ENCODE measurements around the gene PPP1R12B.
"Not testable (repeated sequence)": the region's sequence is repeated elsewhere in the genome, so short reads cannot be mapped to it uniquely, and the experiment has no call there.

PPP1R12B gene

DNA sequence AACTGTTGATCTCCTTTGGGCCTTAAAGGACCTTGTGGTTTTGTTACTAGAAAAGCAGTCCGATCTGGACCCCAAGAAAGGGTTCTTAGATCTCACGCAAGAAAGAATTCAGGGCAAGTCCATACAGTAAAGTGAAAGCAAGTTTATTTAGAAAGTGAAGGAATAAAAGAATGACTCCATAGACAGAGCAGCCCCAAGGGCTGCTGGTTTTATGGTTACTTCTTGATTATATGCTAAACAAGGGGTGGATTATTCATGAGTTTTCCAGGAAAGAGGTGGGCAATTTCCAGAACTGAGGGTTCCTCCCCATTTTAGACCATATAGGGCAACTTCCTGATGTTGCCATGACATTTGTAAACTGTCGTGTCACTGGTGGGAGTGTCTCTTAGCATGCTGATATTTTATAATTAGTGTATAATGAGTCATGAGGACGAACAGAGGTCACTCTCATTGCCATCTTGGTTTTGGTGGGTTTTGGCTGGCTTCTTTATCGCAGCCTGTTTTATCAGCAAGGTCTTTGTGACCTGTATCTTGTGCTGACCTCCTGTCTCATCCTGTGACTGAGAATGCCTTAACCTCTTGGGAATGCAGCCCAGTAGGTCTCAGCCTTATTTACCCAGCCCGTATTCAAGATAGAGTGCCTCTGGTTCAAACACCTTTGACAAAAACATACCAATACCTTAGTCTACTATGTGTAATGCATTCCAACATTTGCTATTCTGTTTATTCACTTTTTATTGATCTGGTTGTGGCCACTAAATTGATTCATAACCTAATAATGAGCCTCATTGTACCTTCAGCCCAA, 183.5 kb downstream of the PPP1R12B start:
- DNase-seq (ENCODE audit: low read depth), result not testable (repeated sequence)

DNA sequence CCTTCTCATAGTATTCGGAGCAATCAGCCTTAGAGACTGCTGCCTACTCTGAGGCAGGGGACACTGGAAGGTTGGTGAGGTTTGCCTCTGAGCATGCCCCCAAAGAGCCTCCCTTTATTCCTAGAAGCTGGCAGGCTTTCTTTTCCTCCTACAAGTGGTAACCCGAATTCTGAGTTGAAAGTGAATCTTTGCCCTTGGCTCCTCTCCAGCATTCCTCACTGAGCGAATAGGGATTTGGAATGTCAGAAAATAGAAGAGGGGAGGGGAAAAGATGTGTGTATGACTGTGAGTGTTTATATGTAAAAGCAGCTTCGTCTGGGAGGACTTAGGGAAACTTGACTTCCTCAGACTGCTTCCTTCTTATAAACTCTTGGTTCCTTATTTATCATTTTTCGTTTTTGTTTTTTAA, 190.7 kb downstream of the PPP1R12B start:
- not testable (repeated sequence) for DNase-seq (ENCODE audit: low read depth)

GRCh38 chr1:202539583-202539982, 191.1 kb downstream of the PPP1R12B start:
- DNase-seq (ENCODE audit: low read depth), result not testable (repeated sequence)

DNA sequence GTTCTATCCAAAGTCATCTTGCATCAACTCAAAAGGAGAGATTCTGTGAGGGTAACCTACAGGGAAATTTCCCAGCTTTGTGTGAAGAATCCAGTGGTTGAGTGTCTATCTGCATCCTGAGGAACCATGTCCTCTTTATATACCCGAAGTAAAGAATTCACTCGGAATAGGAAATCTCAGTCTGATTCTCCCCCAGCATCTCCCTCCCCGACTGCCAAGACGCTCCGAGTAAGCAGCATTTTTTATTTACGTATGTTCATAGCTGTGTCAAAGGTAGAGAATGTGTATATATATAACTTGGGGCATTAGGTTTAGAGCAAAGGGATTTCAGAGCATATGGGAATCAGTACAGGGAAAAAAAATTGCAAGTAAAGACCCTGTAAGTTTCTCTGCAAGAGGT, 191.5 kb downstream of the PPP1R12B start:
- DNase-seq (ENCODE audit: low read depth), result no peak

- no peak for DNase-seq (ENCODE audit: low read depth)
Measured at GRCh38 chr1:202540448-202540847, 191.9 kb downstream of the PPP1R12B start.

DNA sequence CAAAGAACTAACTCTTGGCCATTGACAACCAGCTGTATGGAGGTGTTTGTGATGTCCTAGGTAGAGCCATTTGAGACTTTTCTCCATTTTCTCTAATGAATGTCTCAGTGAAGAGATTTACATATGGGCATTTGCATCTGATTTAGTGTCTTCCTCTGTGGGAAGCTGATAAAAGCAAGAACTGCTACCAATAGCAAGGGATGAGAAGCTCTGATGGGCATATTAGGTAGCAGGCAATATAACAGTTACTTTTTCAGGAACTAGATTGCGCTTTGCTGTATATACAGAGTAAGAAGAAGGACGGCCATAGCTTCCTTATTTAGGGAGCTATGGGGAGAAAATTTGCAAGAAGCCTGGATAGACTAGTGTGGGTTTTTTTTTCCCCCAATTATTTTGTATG, 192.4 kb downstream of the PPP1R12B start:
- DNase-seq (ENCODE audit: low read depth), result not testable (repeated sequence)

- DNase-seq (ENCODE audit: low read depth), result not testable (repeated sequence)
Measured at GRCh38 chr1:202542415-202542814, 193.9 kb downstream of the PPP1R12B start.

DNA sequence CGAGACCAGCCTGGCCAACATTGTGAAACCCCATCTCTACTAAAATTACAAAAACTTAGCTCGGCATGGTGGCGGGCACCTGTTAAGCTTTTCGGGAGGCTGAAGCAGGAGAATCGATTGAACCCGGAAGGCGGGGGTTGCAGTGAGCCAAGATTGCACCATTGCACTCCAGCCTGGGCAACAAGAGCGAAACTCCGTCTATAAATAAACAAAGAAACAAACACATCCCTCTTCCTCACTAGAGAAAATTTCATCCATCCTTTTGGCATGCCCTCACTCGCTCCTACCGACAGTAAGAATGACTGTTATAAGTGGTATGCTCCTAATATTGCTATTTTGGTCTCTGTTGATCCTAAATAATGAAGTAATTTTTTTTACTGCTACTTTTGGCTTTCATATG, 195.0 kb downstream of the PPP1R12B start:
- not testable (repeated sequence) for DNase-seq (ENCODE audit: low read depth)

DNA sequence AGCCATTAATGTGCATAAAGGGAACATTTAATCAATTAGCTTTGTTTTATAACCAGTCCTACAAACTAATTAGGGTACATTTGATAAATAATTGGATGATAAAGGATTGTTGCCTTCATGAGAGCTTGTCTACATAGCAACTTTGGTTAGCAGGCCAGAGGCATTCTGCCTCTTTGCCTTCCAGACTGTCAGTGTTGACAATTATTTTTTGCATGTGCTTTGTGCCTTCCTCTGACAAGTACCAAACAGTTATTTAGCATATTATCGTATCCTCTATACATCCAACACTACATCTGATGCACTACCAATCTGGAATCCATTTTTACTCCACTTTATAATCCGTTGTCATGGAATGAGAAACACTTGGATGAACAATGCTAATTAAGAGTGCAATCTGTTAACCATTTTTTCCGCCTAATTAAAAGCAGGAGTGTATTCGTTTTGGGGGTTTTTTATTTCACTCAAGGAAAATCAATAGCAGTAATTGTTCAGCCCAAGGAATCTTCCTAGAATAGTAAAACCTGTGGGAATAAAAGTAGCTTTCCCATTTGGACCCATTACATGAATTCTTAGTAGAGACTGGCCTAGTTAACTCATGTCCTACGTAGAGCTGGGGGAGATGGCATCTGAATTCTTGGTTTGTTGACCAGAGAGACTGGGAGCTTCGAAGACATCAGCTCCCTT, 196.4 kb downstream of the PPP1R12B start:
- DNase-seq (ENCODE audit: low read depth), result not testable (repeated sequence)

DNA sequence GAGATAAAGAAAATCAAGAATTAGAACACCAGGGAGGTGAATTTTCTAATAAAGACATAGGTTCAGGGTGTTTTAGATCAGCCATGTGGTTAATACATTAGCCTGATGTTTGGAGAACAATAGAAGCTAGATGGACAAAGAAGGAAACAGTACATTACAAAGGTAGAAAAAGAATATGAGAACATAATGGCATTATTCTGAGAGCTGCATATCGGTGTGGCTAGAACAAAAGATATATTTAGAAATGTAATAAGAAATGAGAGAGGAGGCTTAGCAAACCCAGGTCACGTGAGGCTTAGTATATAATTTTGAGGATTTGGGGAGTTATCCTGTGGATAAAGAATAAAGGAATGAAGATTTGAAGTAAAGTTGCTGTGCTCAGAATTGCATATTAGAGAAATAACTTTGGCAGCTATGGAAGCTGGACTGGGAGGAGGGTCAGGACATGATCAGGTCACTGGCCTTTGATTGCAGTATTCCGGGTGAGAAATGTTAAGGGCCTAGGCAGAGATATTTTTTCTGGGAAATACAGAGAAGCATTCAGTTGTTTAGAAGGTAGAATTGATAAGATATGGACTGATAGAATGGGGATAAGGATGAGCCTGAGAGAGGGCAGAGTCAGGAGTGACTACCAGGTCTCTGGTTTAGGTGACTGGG, 197.3 kb downstream of the PPP1R12B start:
- DNase-seq (ENCODE audit: low read depth), result not testable (repeated sequence)

DNA sequence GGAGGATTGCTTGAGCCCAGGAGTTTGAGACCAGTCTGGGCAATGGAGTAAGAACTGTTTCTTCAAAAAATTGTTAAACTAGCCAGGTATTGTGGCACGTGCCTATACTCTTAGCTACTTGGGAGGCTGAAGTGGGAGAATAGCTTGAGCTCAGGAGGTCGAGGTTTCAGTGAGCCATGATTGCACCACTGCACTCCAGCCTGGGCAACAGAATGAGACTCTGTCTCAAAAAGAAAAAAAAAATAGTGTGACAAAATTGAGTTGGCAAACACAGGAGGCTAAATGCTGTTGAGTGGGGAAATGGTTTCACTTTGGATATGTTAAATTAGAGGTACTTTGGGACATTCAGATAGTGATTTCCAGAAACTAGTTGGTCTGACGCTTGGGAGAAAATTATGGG, 197.9 kb downstream of the PPP1R12B start:
- DNase-seq (ENCODE audit: low read depth), result not testable (repeated sequence)

DNA sequence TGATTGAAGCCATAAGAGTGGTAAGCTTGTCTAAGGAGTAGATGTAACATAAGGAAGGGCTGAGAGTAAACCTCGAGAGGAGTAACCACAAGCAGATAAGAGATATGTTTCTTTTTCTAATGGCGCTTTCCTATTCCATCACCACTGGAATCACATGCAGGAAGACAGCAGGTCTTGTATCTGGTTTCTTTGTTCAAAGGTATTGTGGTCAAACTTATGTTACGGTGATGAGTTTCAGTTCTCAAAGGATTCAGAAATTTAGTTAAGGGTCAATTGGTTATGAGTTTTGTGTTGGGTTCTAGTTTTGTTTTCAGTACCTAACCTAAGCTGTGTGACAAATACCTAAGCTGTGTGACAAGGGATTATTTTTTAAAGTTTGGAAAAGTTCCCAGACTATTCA, 198.3 kb downstream of the PPP1R12B start:
- not testable (repeated sequence) for DNase-seq (ENCODE audit: low read depth)

DNA sequence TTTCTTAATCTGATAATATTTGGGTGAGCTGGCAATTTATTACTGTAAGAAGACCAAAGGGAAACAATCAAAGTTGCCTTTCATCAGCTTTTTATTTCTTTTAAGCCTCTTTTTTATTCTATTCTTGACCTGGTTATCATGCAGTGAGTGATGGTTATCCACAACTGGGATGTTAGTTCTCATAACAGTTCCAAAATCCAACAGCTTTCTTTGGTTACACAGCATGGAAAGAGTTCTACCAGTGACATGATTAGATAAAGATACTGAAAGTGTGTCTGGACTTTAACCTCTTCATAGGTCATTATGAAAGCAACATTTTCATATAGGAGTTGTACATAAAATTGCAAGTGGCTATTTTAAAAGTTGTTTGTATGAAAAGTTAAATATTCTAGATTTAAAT, 198.7 kb downstream of the PPP1R12B start:
- no peak for DNase-seq (ENCODE audit: low read depth)

- DNase-seq (ENCODE audit: low read depth), result not testable (repeated sequence)
Measured at GRCh38 chr1:202550088-202550487, 201.6 kb downstream of the PPP1R12B start.

DNA sequence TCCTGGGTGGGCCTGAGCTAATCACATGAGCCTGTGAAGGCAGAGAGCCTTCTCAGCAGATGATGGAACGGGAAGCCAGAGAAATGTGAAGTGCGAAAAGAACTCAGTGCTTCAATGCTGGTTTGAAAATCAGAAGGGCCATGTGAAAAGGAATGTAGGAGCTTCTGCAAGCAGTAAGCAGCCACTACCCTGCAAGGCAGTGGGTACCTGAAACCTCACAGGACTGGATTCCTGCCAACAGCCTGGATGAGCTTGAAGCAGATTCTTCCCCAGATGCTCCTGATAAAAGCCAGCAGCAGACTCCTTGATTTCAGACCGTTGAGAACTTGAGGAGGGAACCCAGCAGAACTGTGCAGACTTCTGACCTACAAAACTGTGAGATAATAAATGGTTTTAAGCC, 203.2 kb downstream of the PPP1R12B start:
- DNase-seq (ENCODE audit: low read depth), result no peak

DNA sequence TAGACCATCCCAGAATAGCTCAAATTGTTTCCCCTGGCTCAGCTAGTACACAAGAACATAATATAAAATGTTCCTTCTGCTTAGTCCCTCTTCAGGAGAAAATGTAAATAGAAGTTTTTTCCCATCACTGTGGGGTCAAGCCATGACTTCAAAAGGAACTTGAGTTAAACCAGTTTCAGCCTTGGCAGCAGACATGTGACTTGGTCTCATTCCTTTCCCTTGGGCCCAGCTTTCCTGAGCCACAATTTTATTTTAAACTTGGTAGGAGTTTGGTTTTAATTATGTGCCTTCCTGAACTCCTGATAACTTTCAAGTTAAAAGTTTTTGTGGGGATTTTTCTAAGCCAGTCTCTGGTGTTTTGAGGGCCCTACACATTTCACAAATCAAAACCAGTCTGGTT, 204.1 kb downstream of the PPP1R12B start:
- not testable (repeated sequence) for DNase-seq (ENCODE audit: low read depth)

- DNase-seq (ENCODE audit: low read depth), result not testable (repeated sequence)
Measured at GRCh38 chr1:202553078-202553477, 204.6 kb downstream of the PPP1R12B start.

DNA sequence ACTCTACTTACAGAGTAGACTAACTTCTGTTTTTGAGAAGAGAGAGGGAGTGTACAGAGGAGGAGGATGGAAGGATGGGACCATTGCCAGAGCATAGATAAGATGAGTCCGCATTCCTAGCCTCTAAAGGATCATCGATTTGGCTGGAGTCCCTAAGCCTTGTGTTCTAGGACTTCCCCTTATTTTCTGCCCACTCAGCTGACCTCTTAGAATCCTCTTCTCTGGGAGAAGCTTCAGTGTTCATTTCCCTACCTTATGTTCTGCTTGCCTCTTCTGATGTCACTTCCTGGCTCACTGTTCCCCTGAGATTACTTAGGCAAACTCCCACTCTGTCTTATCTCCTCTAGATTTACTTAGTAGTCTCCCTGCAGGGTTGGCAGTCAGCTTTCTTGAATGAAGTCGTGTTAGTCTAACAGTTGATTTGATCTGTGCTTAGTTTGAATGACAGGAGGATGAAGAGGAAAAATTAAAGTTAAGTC, 205.1 kb downstream of the PPP1R12B start:
- DNase-seq (ENCODE audit: low read depth), result no peak

- not testable (repeated sequence) for DNase-seq (ENCODE audit: low read depth)
Measured at GRCh38 chr1:202554619-202555018, 206.1 kb downstream of the PPP1R12B start.

GRCh38 chr1:202556037-202556436, 207.5 kb downstream of the PPP1R12B start:
- not testable (repeated sequence) for DNase-seq (ENCODE audit: low read depth)

- DNase-seq (ENCODE audit: low read depth), result not testable (repeated sequence)
Measured at GRCh38 chr1:202557662-202558061, 209.2 kb downstream of the PPP1R12B start.

GRCh38 chr1:202561240-202561639, 212.7 kb downstream of the PPP1R12B start:
- no peak for DNase-seq (ENCODE audit: low read depth)
